ENCODE measurements around the gene RHBDD2.
A peak's percentile ranks its signal among the peaks of the same experiment; 100 is the strongest.
"Not testable (repeated sequence)": the region's sequence is repeated elsewhere in the genome, so short reads cannot be mapped to it uniquely, and the experiment has no call there.

RHBDD2 gene

GRCh38 chr7:75900617-75901315, 21.9 kb downstream of the RHBDD2 start:
- H3K4me3 ChIP-seq (ENCODE audit: low read length), result no peak overlapping the region
- H3K36me3 ChIP-seq (ENCODE audit: control insufficient read depth, insufficient read depth, low read length), result no peaks in the 10 kb centered on the region
- no peaks in the 10 kb centered on the region for H3K27me3 ChIP-seq (ENCODE audit: control insufficient read depth, insufficient read depth, low read length)
- no peaks in the 10 kb centered on the region for H3K9me3 ChIP-seq (ENCODE audit: control insufficient read depth, low read length)
- H3K9ac ChIP-seq (ENCODE audit: low read length), result no peak overlapping the region
- peaks cover 2% of the 10 kb centered on the region for H3K4me1 ChIP-seq (ENCODE audit: control insufficient read depth, insufficient read depth, low read length)

- Histone ChIP-seq H3K27me3 (ENCODE audit: control insufficient read depth, insufficient read depth, low read length) (no peaks in the 10 kb centered on the region), H3K9me3 (ENCODE audit: control insufficient read depth, low read length) (no peaks in the 10 kb centered on the region), H3K9ac (ENCODE audit: low read length) (no peak overlapping the region), H3K4me3 (ENCODE audit: low read length) (no peak overlapping the region), H3K36me3 (ENCODE audit: control insufficient read depth, insufficient read depth, low read length) (no peaks in the 10 kb centered on the region), H3K4me1 (ENCODE audit: control insufficient read depth, insufficient read depth, low read length) (peaks cover 8% of the 10 kb centered on the region)
Measured at GRCh38 chr7:75905785-75906604, 27.2 kb downstream of the RHBDD2 start.

DNA sequence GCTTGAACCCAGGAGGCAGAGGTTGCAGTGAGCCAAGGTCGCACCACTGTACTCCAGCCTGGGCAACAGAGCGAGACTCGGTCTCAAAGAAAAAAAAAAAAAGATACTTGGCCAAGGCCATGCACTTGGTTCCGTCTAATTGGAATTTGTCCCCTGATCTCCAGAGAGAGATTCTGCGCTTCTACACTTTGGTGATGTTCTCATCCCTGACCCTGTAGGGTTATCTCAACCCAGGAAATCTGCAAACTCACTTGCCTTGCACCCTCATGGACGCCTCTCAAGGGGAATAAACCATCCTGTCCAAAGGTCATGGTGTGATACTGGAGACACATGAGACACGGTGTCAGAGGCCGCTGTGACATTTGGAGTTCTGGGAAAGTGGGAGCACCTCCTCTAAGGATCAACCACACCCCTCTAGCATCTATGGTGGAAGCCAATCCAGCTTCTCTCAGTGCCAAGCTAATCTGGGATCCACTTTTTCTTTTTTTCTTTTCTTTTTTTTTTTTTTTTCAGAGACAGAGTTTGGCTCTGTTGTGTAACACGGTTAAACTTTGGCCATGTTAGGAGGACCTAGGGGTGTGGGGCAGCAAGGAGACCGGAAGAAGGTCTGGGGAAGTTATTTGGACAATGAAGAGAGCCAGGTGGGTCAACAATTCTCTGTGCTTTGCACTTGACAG, 28.3 kb downstream of the RHBDD2 start:
- peaks cover 8% of the 10 kb centered on the region for H3K4me1 ChIP-seq (ENCODE audit: control insufficient read depth, insufficient read depth, low read length)
- no peaks in the 10 kb centered on the region for H3K9me3 ChIP-seq (ENCODE audit: control insufficient read depth, low read length)
- no peaks in the 10 kb centered on the region for H3K36me3 ChIP-seq (ENCODE audit: control insufficient read depth, insufficient read depth, low read length)
- no peak overlapping the region for H3K9ac ChIP-seq (ENCODE audit: low read length)
- H3K4me3 ChIP-seq (ENCODE audit: low read length), result no peak overlapping the region
- no peaks in the 10 kb centered on the region for H3K27me3 ChIP-seq (ENCODE audit: control insufficient read depth, insufficient read depth, low read length)

DNA sequence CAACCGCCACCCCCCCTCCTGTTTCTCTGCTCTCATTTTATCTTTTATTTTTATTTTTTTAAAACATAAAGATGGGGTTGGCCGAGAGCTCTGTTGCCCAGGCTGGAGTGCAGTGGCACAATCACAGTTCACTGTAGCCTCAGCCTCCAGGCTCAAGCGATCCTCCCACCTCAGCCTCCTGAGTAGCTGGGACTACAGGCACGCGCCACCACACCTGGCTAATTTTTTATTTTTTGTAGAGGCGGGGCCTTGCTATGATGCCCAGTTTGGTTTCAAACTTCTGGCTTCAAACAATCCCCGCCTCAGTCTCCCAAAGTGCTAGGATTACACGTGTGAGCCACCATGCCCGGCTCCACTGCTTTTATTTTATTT, 28.8 kb downstream of the RHBDD2 start:
- H3K36me3 ChIP-seq (ENCODE audit: control insufficient read depth, insufficient read depth, low read length); H3K9ac ChIP-seq (ENCODE audit: low read length); H3K27me3 ChIP-seq (ENCODE audit: control insufficient read depth, insufficient read depth, low read length); H3K4me3 ChIP-seq (ENCODE audit: low read length); H3K4me1 ChIP-seq (ENCODE audit: control insufficient read depth, insufficient read depth, low read length); H3K9me3 ChIP-seq (ENCODE audit: control insufficient read depth, low read length): not testable (repeated sequence)

- Histone ChIP-seq H3K36me3 (ENCODE audit: control insufficient read depth, insufficient read depth, low read length) (no peaks in the 10 kb centered on the region), H3K27me3 (ENCODE audit: control insufficient read depth, insufficient read depth, low read length) (no peaks in the 10 kb centered on the region), H3K9ac (ENCODE audit: low read length) (no peak overlapping the region)
Measured at GRCh38 chr7:75909521-75910132, 30.8 kb downstream of the RHBDD2 start.

DNA sequence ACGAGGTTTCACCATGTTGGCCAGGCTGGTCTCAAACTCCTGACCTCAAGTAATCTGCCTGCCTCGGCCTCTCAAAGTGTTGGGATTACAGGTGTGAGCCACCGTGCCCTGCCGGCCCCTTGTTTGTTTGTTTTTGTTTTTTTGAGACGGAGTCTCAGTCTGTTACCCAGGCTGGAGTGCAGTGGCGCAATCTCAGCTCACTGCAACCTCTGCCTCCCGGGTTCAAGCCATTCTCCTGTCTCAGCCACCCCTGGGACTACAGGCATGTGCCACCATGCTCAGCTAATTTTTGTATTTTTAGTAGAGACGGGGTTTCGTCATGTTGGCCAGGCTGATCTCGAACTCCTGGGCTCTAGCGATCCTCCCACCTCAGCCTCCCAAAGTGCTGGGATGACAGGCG, 32.4 kb downstream of the RHBDD2 start:
- H3K9ac ChIP-seq (ENCODE audit: low read length); H3K4me3 ChIP-seq (ENCODE audit: low read length); H3K36me3 ChIP-seq (ENCODE audit: control insufficient read depth, insufficient read depth, low read length); H3K9me3 ChIP-seq (ENCODE audit: control insufficient read depth, low read length); H3K27me3 ChIP-seq (ENCODE audit: control insufficient read depth, insufficient read depth, low read length): not testable (repeated sequence)
- H3K4me1 ChIP-seq (ENCODE audit: control insufficient read depth, insufficient read depth, low read length), result peaks cover 13% of the 10 kb centered on the region

More at GRCh38 chr7:75909521-75910132, 30.8 kb downstream of the RHBDD2 start:
- Histone ChIP-seq H3K9me3 (ENCODE audit: control insufficient read depth, low read length) (no peaks in the 10 kb centered on the region), H3K4me1 (ENCODE audit: control insufficient read depth, insufficient read depth, low read length) (peaks cover 16% of the 10 kb centered on the region), H3K4me3 (ENCODE audit: low read length) (no peak overlapping the region)

DNA sequence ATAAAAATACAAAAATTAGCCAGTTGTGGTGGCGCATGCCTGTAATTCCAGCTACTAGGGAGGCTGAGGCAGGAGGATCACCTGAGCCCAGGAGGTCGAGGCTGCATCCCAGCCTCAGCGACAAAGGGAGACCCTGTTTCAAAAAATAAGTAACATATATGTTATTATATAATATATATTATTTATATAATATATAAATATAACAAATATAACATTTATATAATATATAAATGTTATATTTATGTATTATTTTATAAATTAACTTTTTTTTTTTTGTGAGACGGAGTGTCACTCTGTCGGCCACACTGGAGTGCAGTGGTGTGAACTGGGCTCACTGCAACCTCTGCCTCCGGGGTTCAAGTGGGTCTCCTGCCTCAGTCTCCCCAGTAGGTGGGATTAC, 34.6 kb downstream of the RHBDD2 start:
- Histone ChIP-seq H3K36me3 (ENCODE audit: control insufficient read depth, insufficient read depth, low read length) (no peaks in the 10 kb centered on the region), H3K9ac (ENCODE audit: low read length) (no peak overlapping the region), H3K9me3 (ENCODE audit: control insufficient read depth, low read length) (no peaks in the 10 kb centered on the region), H3K27me3 (ENCODE audit: control insufficient read depth, insufficient read depth, low read length) (no peaks in the 10 kb centered on the region), H3K4me3 (ENCODE audit: low read length) (no peak overlapping the region), H3K4me1 (ENCODE audit: control insufficient read depth, insufficient read depth, low read length) (peaks cover 20% of the 10 kb centered on the region)

- Histone ChIP-seq H3K27me3 (ENCODE audit: control insufficient read depth, insufficient read depth, low read length) (no peaks in the 10 kb centered on the region), H3K36me3 (ENCODE audit: control insufficient read depth, insufficient read depth, low read length) (no peaks in the 10 kb centered on the region), H3K9me3 (ENCODE audit: control insufficient read depth, low read length) (no peaks in the 10 kb centered on the region), H3K4me1 (ENCODE audit: control insufficient read depth, insufficient read depth, low read length) (peaks cover 20% of the 10 kb centered on the region), H3K9ac (ENCODE audit: low read length) (peak overlapping the region; percentile 92), H3K4me3 (ENCODE audit: low read length) (peak overlapping the region; percentile 80)
Measured at GRCh38 chr7:75914169-75914654, 35.4 kb downstream of the RHBDD2 start.

- Histone ChIP-seq H3K27me3 (ENCODE audit: control insufficient read depth, insufficient read depth, low read length) (no peaks in the 10 kb centered on the region), H3K4me3 (ENCODE audit: low read length) (peak within 1 kb of the TSS; percentile 87), H3K9ac (ENCODE audit: low read length) (peak within 1 kb of the TSS; percentile 94), H3K4me1 (ENCODE audit: control insufficient read depth, insufficient read depth, low read length) (peaks cover 24% of the 10 kb centered on the region), H3K9me3 (ENCODE audit: control insufficient read depth, low read length) (no peaks in the 10 kb centered on the region), H3K36me3 (ENCODE audit: control insufficient read depth, insufficient read depth, low read length) (no peaks in the 10 kb centered on the region)
Measured at GRCh38 chr7:75914655-75915415, 36.0 kb downstream of the RHBDD2 start, which contains the start of gene POR. Gene POR, plus strand, starts transcription at chr7:75915155. Its CDS starts 38,847 bp downstream, at chr7:75954002.

DNA sequence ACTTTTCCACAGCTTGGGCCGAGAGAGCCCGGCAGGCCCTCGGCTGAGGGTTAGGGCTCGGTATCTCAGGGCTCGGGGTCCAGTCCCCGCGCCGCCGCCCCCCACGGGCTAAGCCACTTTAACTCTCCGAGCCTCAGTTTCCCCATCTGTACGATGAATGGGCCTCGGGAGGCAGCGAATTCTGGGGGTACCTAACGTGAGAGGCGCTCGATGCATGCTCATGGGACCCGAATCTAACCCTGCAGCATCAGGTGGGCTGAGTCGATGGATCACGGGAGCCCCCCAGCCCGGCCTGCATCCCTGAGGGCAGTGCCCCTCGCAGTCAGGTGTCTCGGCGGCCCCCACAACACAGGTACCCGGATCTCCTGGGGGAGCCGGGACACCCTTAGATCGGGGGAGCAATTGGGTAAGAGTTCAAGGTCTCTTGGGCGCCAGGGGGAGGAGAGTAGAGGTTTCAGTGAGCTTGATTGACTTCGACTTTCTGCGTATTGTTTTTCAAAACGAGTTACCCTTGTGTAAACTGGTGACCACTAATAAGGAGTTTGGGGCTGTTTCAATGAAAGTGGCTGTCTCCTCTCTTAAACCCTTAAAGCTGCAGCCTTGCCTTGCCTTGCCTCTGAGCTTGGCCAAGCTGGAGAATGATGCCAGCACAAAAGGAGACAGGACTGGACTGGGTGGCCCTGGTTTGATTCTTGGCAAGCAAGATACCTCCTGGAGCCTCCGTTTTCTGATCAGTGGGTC, 36.8 kb downstream of the RHBDD2 start:
- Histone ChIP-seq H3K9ac (ENCODE audit: low read length) (peak overlapping the region; percentile 94), H3K36me3 (ENCODE audit: control insufficient read depth, insufficient read depth, low read length) (no peaks in the 10 kb centered on the region), H3K4me3 (ENCODE audit: low read length) (peak overlapping the region; percentile 87), H3K27me3 (ENCODE audit: control insufficient read depth, insufficient read depth, low read length) (no peaks in the 10 kb centered on the region), H3K4me1 (ENCODE audit: control insufficient read depth, insufficient read depth, low read length) (peaks cover 26% of the 10 kb centered on the region), H3K9me3 (ENCODE audit: control insufficient read depth, low read length) (no peaks in the 10 kb centered on the region)

DNA sequence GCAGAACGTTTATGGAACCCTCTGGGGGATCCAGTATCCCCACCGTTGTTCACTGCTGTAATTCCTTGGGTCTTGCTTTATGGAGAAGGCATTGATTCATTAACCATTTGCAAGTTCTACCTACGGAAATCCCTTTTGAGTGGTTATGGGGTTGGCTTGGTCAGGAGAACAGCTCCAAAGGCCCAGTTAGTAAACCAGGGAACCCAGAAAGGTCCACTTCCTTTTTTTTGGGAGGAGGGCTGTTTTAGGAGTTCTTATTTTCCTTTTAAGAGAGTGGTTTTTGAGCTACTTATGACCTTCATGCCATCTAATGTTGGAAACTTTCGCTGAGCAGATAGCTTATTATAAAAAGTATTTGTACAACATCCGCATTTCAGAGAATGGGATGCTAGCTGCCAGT, 37.4 kb downstream of the RHBDD2 start:
- Histone ChIP-seq H3K4me1 (ENCODE audit: control insufficient read depth, insufficient read depth, low read length) (peaks cover 30% of the 10 kb centered on the region), H3K4me3 (ENCODE audit: low read length) (peak overlapping the region; percentile 87), H3K9ac (ENCODE audit: low read length) (peak overlapping the region; percentile 94), H3K36me3 (ENCODE audit: control insufficient read depth, insufficient read depth, low read length) (no peaks in the 10 kb centered on the region), H3K9me3 (ENCODE audit: control insufficient read depth, low read length) (no peaks in the 10 kb centered on the region), H3K27me3 (ENCODE audit: control insufficient read depth, insufficient read depth, low read length) (no peaks in the 10 kb centered on the region)

All from mucosa of stomach (tissue), 1 donor.